Suprapubic skin (tissue), 4 donors: ENCODE measurements around the gene MALL. TPM values are rescaled to one million over a fixed set of nuclear protein-coding genes. Genes with fewer than 3 reads are reported as not detected.
"Not testable (repeated sequence)": the region's sequence is repeated elsewhere in the genome, so short reads cannot be mapped to it uniquely, and the experiment has no call there.

Source experiments
- DNase-seq, 2 donors: peaks; one replicate each; pipeline ENCODE4 v3.0.0-alpha.2; 2019; ENCODE audit warnings: low spot score in 2 of 2
- H3K27ac ChIP-seq: fragments of 200-600 bp; sonication (generic); one replicate; pipeline ENCODE4 v1.5.1; 2019
- H3K27me3 ChIP-seq: fragments of 200-600 bp; sonication (generic); one replicate; pipeline ENCODE4 v1.5.1; 2019
- H3K36me3 ChIP-seq: fragments of 200-600 bp; sonication (generic); one replicate; pipeline ENCODE4 v1.5.1; 2019
- H3K4me1 ChIP-seq: fragments of 200-600 bp; sonication (generic); one replicate; pipeline ENCODE4 v1.5.1; 2019
- H3K4me3 ChIP-seq: fragments of 200-600 bp; sonication (generic); one replicate; pipeline ENCODE4 v1.5.1; 2019; ENCODE audit warnings: mild to moderate bottlenecking
- H3K9me3 ChIP-seq: fragments of 200-600 bp; sonication (generic); one replicate; pipeline ENCODE4 v1.5.1; 2019
- CTCF ChIP-seq, 2 donors: fragments of 200-600 bp in 1 of 2; fragments of 450-650 bp in 1 of 2; sonication (generic) in 1 of 2; IDR thresholded peaks; one replicate each; pipeline ENCODE4 v1.5.1; 2016 to 2019; ENCODE audit warnings: antibody characterized with exemption in 2 of 2, mild to moderate bottlenecking in 1 of 2, moderate library complexity in 1 of 2
- EP300 ChIP-seq: sonication (generic); formaldehyde crosslinking; IDR thresholded peaks from one replicate; pipeline ENCODE4 v1.6.1; 2017; ENCODE audit warnings: antibody characterized with exemption
- POLR2A ChIP-seq, 2 donors: fragments of 450-650 bp; IDR thresholded peaks; one replicate each; pipeline ENCODE4 v1.6.1; 2017; ENCODE audit warnings: antibody characterized with exemption in 2 of 2, mild to moderate bottlenecking in 2 of 2, moderate library complexity in 2 of 2
- POLR2AphosphoS5 ChIP-seq, 3 donors: sonication (generic); formaldehyde crosslinking; IDR thresholded peaks; one replicate each; pipeline ENCODE4 v1.6.1; 2017; ENCODE audit warnings: antibody characterized with exemption in 3 of 3
- WGBS: methylation state at CpG from one replicate; pipeline ENCODE4 v1.1.5; 2018; 5-methylcytosine and 5-hydroxymethylcytosine counted together
- total RNA-seq, 4 donors: library from RNA; depleted of rRNA; stranded (reverse); fragments of >200 nt; gene quantifications; one replicate each; pipeline ENCODE4 v1.1.0, GENCODE V29; 2016

Gene MALL
- total RNA-seq, 4 donors from 2014 or later = 20.8 to 49.2 (median 41.6) TPM

- TF ChIP-seq POLR2A (IDR thresholded peaks at IDR 0.05) = no peak
- no peak for TF ChIP-seq CTCF (IDR thresholded peaks at IDR 0.05)
- TF ChIP-seq POLR2AphosphoS5 (IDR thresholded peaks at IDR 0.05) = no peak
- TF ChIP-seq EP300 = no peak
- peaks cover 43% of the 10 kb centered on the region for H3K4me1 ChIP-seq
- H3K27ac ChIP-seq = peak overlapping the region; percentile 87
- H3K9me3 ChIP-seq = no peaks in the 10 kb centered on the region
- DNase-seq = no peak
- H3K36me3 ChIP-seq = no peaks in the 10 kb centered on the region
- H3K4me3 ChIP-seq = no peak overlapping the region
- no peaks in the 10 kb centered on the region for H3K27me3 ChIP-seq
- WGBS = 79% methylated on average over 10 of the region's 10 CpGs
These were observed 16.0 kb downstream of the MALL start for GRCh38 chr2:110099471-110100225.

GRCh38 chr2:110099038-110099425 lies 16.6 kb downstream of the MALL start:
- Histone ChIP-seq H3K27me3 (no peaks in the 10 kb centered on the region), H3K4me1 (peaks cover 41% of the 10 kb centered on the region), H3K27ac (no peak overlapping the region), H3K36me3 (no peaks in the 10 kb centered on the region), H3K9me3 (no peaks in the 10 kb centered on the region), H3K4me3 (no peak overlapping the region)
- no peak for DNase-seq
- TF ChIP-seq EP300 (no peak), POLR2A (IDR thresholded peaks at IDR 0.05) (no peak), CTCF (IDR thresholded peaks at IDR 0.05) (no peak), POLR2AphosphoS5 (IDR thresholded peaks at IDR 0.05) (no peak)
- 78% methylated on average over 6 of the region's 6 CpGs for WGBS

GRCh38 chr2:110097506-110098220 lies 18.0 kb downstream of the MALL start:
- 52% methylated on average over 14 of the region's 14 CpGs for WGBS
- TF ChIP-seq CTCF (IDR thresholded peaks at IDR 0.05) (no peak), EP300 (no peak), POLR2A (IDR thresholded peaks at IDR 0.05) (no peak), POLR2AphosphoS5 (IDR thresholded peaks at IDR 0.05) (no peak)
- no peaks in the 10 kb centered on the region for H3K27me3 ChIP-seq
- peaks cover 41% of the 10 kb centered on the region for H3K4me1 ChIP-seq
- no peaks in the 10 kb centered on the region for H3K36me3 ChIP-seq
- no peaks in the 10 kb centered on the region for H3K9me3 ChIP-seq
- no peak overlapping the region for H3K4me3 ChIP-seq
- no peak for DNase-seq
- no peak overlapping the region for H3K27ac ChIP-seq

GRCh38 chr2:110095994-110096633 lies 19.5 kb downstream of the MALL start:
- peak in 1 of 2 donors; percentile 67 for DNase-seq
- Histone ChIP-seq H3K36me3 (no peaks in the 10 kb centered on the region), H3K4me1 (peaks cover 27% of the 10 kb centered on the region), H3K27ac (no peak overlapping the region), H3K4me3 (no peak overlapping the region), H3K9me3 (no peaks in the 10 kb centered on the region), H3K27me3 (no peaks in the 10 kb centered on the region)
- WGBS = 92% methylated on average over 8 of the region's 8 CpGs
- TF ChIP-seq EP300 = no peak

- not testable (repeated sequence) for DNase-seq, H3K4me3 ChIP-seq, H3K27ac ChIP-seq, H3K27me3 ChIP-seq, H3K9me3 ChIP-seq, H3K36me3 ChIP-seq
- WGBS = 53% methylated on average over 5 of the region's 6 CpGs
- H3K4me1 ChIP-seq = peaks cover 20% of the 10 kb centered on the region
These were observed 20.6 kb downstream of the MALL start for GRCh38 chr2:110094884-110095534.

GRCh38 chr2:110093924-110094323 lies 21.7 kb downstream of the MALL start:
- H3K4me3 ChIP-seq, H3K9me3 ChIP-seq, DNase-seq, H3K27ac ChIP-seq, H3K27me3 ChIP-seq, H3K36me3 ChIP-seq: not testable (repeated sequence)
- H3K4me1 ChIP-seq = peaks cover 12% of the 10 kb centered on the region
- no CpG with 5 or more reads among the region's 6 CpGs for WGBS

- H3K36me3 ChIP-seq, H3K4me1 ChIP-seq, H3K27ac ChIP-seq, H3K27me3 ChIP-seq, DNase-seq, H3K9me3 ChIP-seq, H3K4me3 ChIP-seq: not testable (repeated sequence)
- WGBS = no CpG with 5 or more reads among the region's 4 CpGs
These were observed 25.5 kb downstream of the MALL start for GRCh38 chr2:110090164-110090563.

GRCh38 chr2:110083757-110084156 lies 31.9 kb downstream of the MALL start:
- H3K36me3 ChIP-seq, H3K4me3 ChIP-seq, H3K27me3 ChIP-seq, H3K9me3 ChIP-seq, DNase-seq, H3K4me1 ChIP-seq, H3K27ac ChIP-seq: not testable (repeated sequence)
- no CpG with 5 or more reads among the region's 2 CpGs for WGBS

GRCh38 chr2:110083162-110083561 lies 32.5 kb downstream of the MALL start:
- DNase-seq, H3K36me3 ChIP-seq, H3K4me3 ChIP-seq, H3K9me3 ChIP-seq, H3K27me3 ChIP-seq, H3K4me1 ChIP-seq, H3K27ac ChIP-seq: not testable (repeated sequence)
- WGBS = no CpG with 5 or more reads among the region's 8 CpGs
